ENCODE measurements around the gene APOL6. TPM values are rescaled to one million over a fixed set of nuclear protein-coding genes. Genes with fewer than 3 reads are reported as not detected.

Gene APOL6
- total and polyA plus RNA-seq, 2 of the 13 experiments (the other 11 are each of a cell fraction or from before 2014, with no cell fraction given): 5.2 to 7.5 TPM

GRCh38 chr22:35624547-35624946 lies 23.7 kb upstream of the APOL6 start:
- intact Hi-C loops (cut with micrococcal nuclease; ENCODE audit: unreplicated experiment) (loop anchor here (5.0 kb wide), 1 partner anchor 192 kb away; no protein-coding TSS in a partner anchor), in situ Hi-C loops (cut with HindIII; ENCODE audit: extremely low pct_ligation_motif_present, low pct_unique_long_range_greater_than_20kb) (loop anchor here (10.0 kb wide), 1 partner anchor 60 kb away; no protein-coding TSS in a partner anchor)
- no peak overlapping the region for H2AFZ ChIP-seq (ENCODE audit: low read length)
- H3K4me3 ChIP-seq (replicated peaks in 1 of 3; ENCODE audit: insufficient read depth in 1 of 3, low read depth in 2 of 3, low read length in 3 of 3): no peak overlapping the region
- POLR2A ChIA-PET: no interaction called here
- no peak for ATAC-seq
- no peaks in the 10 kb centered on the region for H3K9me3 ChIP-seq (ENCODE audit: low read length)
- no peak for DNase-seq (ENCODE audit: low spot score)
- FAIRE-seq: no peak
- BruUV-seq (replicated peaks): no TSS peak
- peaks cover 24% of the 10 kb centered on the region for H3K4me1 ChIP-seq (ENCODE audit: insufficient read depth, low read length)
- no peaks in the 10 kb centered on the region for H3K36me3 ChIP-seq (replicated peaks in 1 of 2; ENCODE audit: control insufficient read depth in 1 of 2, insufficient read depth in 2 of 2, low read length in 2 of 2)
- TF ChIP-seq SNRNP70 (IDR thresholded peaks at IDR 0.05; ENCODE audit: low read depth, low read length) (no peak), MED8 (CRISPR knock-in tag; IDR thresholded peaks at IDR 0.05; ENCODE audit: insufficient replicate concordance) (no peak), U2AF1 (optimal IDR thresholded peaks at IDR 0.05; ENCODE audit: low read depth, low read length) (no peak), PITX1 (CRISPR knock-in tag; IDR thresholded peaks at IDR 0.05) (no peak), CENPT (CRISPR knock-in tag; IDR thresholded peaks at IDR 0.05; ENCODE audit: low read depth) (no peak), ZNF33B (CRISPR knock-in tag; IDR thresholded peaks at IDR 0.05) (no peak), RXRB (CRISPR knock-in tag; IDR thresholded peaks at IDR 0.05; ENCODE audit: borderline replicate concordance) (no peak), ERF (CRISPR knock-in tag; IDR thresholded peaks at IDR 0.05) (no peak), ZFP41 (CRISPR knock-in tag; IDR thresholded peaks at IDR 0.05; ENCODE audit: borderline replicate concordance) (no peak)
- TF ChIP-seq, protein P1, sequence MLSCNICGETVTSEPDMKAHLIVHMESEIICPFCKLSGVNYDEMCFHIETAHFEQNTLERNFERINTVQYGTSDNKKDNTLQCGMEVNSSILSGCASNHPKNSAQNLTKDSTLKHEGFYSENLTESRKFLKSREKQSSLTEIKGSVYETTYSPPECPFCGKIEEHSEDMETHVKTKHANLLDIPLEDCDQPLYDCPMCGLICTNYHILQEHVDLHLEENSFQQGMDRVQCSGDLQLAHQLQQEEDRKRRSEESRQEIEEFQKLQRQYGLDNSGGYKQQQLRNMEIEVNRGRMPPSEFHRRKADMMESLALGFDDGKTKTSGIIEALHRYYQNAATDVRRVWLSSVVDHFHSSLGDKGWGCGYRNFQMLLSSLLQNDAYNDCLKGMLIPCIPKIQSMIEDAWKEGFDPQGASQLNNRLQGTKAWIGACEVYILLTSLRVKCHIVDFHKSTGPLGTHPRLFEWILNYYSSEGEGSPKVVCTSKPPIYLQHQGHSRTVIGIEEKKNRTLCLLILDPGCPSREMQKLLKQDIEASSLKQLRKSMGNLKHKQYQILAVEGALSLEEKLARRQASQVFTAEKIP (CRISPR knock-in tag; IDR thresholded peaks at IDR 0.05; ENCODE audit: borderline replicate concordance): no peak
- no peak overlapping the region for H3K27ac ChIP-seq (ENCODE audit: extremely low read length, insufficient read depth, low read length)
- CTCF ChIA-PET (ENCODE audit: low intra/inter-chr PET ratio, low total read pairs): interaction anchor here (1.4 kb wide), 1 partner anchor 193 kb away, joined by 8 read pairs; no protein-coding TSS in a partner anchor
- no peaks in the 10 kb centered on the region for H3K79me2 ChIP-seq (ENCODE audit: insufficient read depth, low read length)
- WGBS (ENCODE audit: low lambda C conversion rate): 29% methylated on average over 6 of the region's 6 CpGs
- no peaks in the 10 kb centered on the region for H4K20me1 ChIP-seq (ENCODE audit: insufficient read depth, low read length)
- H3K4me2 ChIP-seq (ENCODE audit: low read depth, low read length): no peak overlapping the region
- peaks cover 0 to 25% of the 10 kb centered on the region in 2 experiments; a peak in 2 of 5 replicates for H3K27me3 ChIP-seq (ENCODE audit: control insufficient read depth in 1 of 2, insufficient read depth in 2 of 2, low read length in 2 of 2)
- H3K9ac ChIP-seq (ENCODE audit: insufficient read depth, low read depth, low read length): no peak overlapping the region
